Endothelial cell of umbilical vein (primary cell): ENCODE measurements around the gene URM1. TPM values are rescaled to one million over a fixed set of nuclear protein-coding genes. Genes with fewer than 3 reads are reported as not detected.
"Not testable (repeated sequence)": the region's sequence is repeated elsewhere in the genome, so short reads cannot be mapped to it uniquely, and the experiment has no call there.

Source experiments
- BruUV-seq: library from RNA; stranded (reverse); fragments of 400-500 nt; replicated peaks from 2 replicates; lab custom pipeline; 2021; lab: Mats Ljungman, UMichigan
- CTCF ChIA-PET: fragments of 300-600, 350-600 bp; sonication (Branson Sonifier 250); formaldehyde crosslinking; loops from one replicate; lab custom pipeline; 2021; ENCODE audit warnings: antibody characterized with exemption, inconsistent platforms; lab: Charles Lee
- POLR2A ChIA-PET: fragments of 300-600, 350-600 bp; sonication (Branson Sonifier 250); formaldehyde crosslinking; loops from one replicate; lab custom pipeline; 2021; ENCODE audit warnings: antibody characterized with exemption, inconsistent platforms; lab: Charles Lee
- DNase-seq: peaks from one replicate; pipeline ENCODE4 v3.0.0-alpha.2; 2011; ENCODE audit warnings: low read depth, low spot score
- FAIRE-seq: peaks from 2 replicates; lab custom pipeline; 2011; peaks lifted over from hg19 to GRCh38; lab: Jason Lieb, UNC
- H2AFZ ChIP-seq: 2 replicates; pipeline ENCODE4 v1.6.0; 2012; ENCODE audit warnings: low read depth, low read length, control low read depth, inconsistent platforms
- H3K27ac ChIP-seq: 2 replicates; pipeline ENCODE4 v1.5.1; 2011; ENCODE audit warnings: low read depth, mild to moderate bottlenecking, control low read depth, low read length, moderate library complexity; ENCODE audit not compliant: insufficient read depth
- H3K27me3 ChIP-seq, 2 experiments: 2 replicates each; pipeline versions ENCODE4 v1.6.0 to v1.6.1; 2011; ENCODE audit warnings: low read length in 2 of 2, mixed read lengths in 1 of 2; ENCODE audit not compliant: control insufficient read depth in 2 of 2, insufficient read depth in 2 of 2
- H3K36me3 ChIP-seq, 2 experiments: 2 replicates in 1 of 2; 3 replicates in 1 of 2; pipeline ENCODE4 v1.5.1; 2011; ENCODE audit warnings: low read length in 2 of 2, mild to moderate bottlenecking in 1 of 2, moderate library complexity in 1 of 2; ENCODE audit not compliant: control insufficient read depth in 2 of 2, insufficient read depth in 2 of 2; ENCODE audit errors: extremely low read depth in 1 of 2
- H3K4me1 ChIP-seq: 3 replicates; pipeline ENCODE4 v1.5.1; 2011; ENCODE audit warnings: mild to moderate bottlenecking, low read length; ENCODE audit not compliant: control insufficient read depth, insufficient read depth; ENCODE audit errors: extremely low read depth
- H3K4me2 ChIP-seq: 2 replicates; pipeline ENCODE4 v1.6.1; 2011; ENCODE audit warnings: low read length, control low read depth, mixed read lengths; ENCODE audit not compliant: insufficient read depth
- H3K4me3 ChIP-seq, 3 experiments: fragments of 200-600 bp in 1 of 3; sonication (generic), shearing (Covaris generic) in 1 of 3; replicated peaks in 1 of 3; 2 replicates each; pipeline ENCODE4 v1.5.1; 2011 to 2016; ENCODE audit warnings: control low read depth in 3 of 3, low read length in 3 of 3, mild to moderate bottlenecking in 2 of 3, inconsistent platforms in 1 of 3, low read depth in 1 of 3, moderate library complexity in 1 of 3; ENCODE audit not compliant: insufficient read depth in 1 of 3
- H3K79me2 ChIP-seq: 2 replicates; pipeline ENCODE4 v1.6.0; 2012; ENCODE audit warnings: low read length, inconsistent platforms; ENCODE audit not compliant: control insufficient read depth, insufficient read depth
- H3K9ac ChIP-seq: replicated peaks from 2 replicates; pipeline ENCODE3; 2011; ENCODE audit warnings: low read length, control low read depth; ENCODE audit not compliant: insufficient read depth; ENCODE audit errors: extremely low read depth
- H3K9me1 ChIP-seq: replicated peaks from 3 replicates; pipeline ENCODE4 v1.6.0; 2011; ENCODE audit warnings: mild to moderate bottlenecking, low read length; ENCODE audit not compliant: control insufficient read depth, insufficient read depth; ENCODE audit errors: extremely low read depth
- H3K9me3 ChIP-seq: replicated peaks from 2 replicates; pipeline ENCODE4 v1.5.1; 2012; ENCODE audit warnings: low read length, inconsistent platforms; ENCODE audit not compliant: control insufficient read depth, insufficient read depth
- H4K20me1 ChIP-seq: replicated peaks from 2 replicates; pipeline ENCODE3; 2011; ENCODE audit warnings: mild to moderate bottlenecking, low read length; ENCODE audit not compliant: control insufficient read depth, insufficient read depth; ENCODE audit errors: extremely low read depth
- EZH2 ChIP-seq: IDR thresholded peaks from 2 replicates; pipeline ENCODE4 v1.6.1; 2012; ENCODE audit warnings: borderline replicate concordance, low read depth, mild to moderate bottlenecking, moderate library complexity, low read length, inconsistent platforms; ENCODE audit not compliant: severe bottlenecking
- MYC ChIP-seq: IDR thresholded peaks from one replicate; pipeline ENCODE4 v1.6.1; 2011; ENCODE audit warnings: mild to moderate bottlenecking, low read depth, low read length
- POLR2A ChIP-seq: IDR thresholded peaks from 2 replicates; pipeline ENCODE4 v1.6.1; 2012; ENCODE audit warnings: low read depth, mild to moderate bottlenecking, control low read depth, low read length
- POLR2AphosphoS5 ChIP-seq: IDR thresholded peaks from 2 replicates; pipeline ENCODE4 v1.6.1; 2012; ENCODE audit warnings: low read depth, mild to moderate bottlenecking, control low read depth, low read length, moderate library complexity; ENCODE audit not compliant: insufficient read depth
- dilution Hi-C: fragments of 300-500 bp; cut with MboI; formaldehyde crosslinking; loops from one replicate; pipeline ENCODE4 v1.15.0; 2019; ENCODE audit warnings: low sequenced_read_pairs; ENCODE audit not compliant: extremely low pct_ligation_motif_present
- intact Hi-C: fragments of 100-400 bp; cut with micrococcal nuclease; formaldehyde crosslinking; loops from one replicate; pipeline ENCODE4 v1.10.0; 2022
- polyA plus RNA-seq, 4 experiments: library from polyadenylated mRNA; depleted of rRNA in 3 of 4; stranded (reverse) in 3 of 4; unstranded in 1 of 4; fragments of >200 nt; gene quantifications; 2 replicates each; pipeline versions ENCODE4 v1.2.1 to v1.2.3, GENCODE V29; 2011 to 2012; ENCODE audit warnings: missing spikeins in 1 of 4
- total RNA-seq: library from RNA; stranded (reverse); gene quantifications from 2 replicates; pipeline ENCODE4 v1.2.3, GENCODE V29; 2021
- TF ChIP-seq, protein P1 (sequence below): IDR thresholded peaks from 2 replicates; pipeline ENCODE4 v1.6.1; 2011; ENCODE audit not compliant: insufficient read depth, insufficient read length

Gene URM1
- total and polyA plus RNA-seq, 2 donors (not counting 3 experiments of a cell fraction or from before 2014, with no cell fraction given) = 86.5 to 100 TPM

DNA sequence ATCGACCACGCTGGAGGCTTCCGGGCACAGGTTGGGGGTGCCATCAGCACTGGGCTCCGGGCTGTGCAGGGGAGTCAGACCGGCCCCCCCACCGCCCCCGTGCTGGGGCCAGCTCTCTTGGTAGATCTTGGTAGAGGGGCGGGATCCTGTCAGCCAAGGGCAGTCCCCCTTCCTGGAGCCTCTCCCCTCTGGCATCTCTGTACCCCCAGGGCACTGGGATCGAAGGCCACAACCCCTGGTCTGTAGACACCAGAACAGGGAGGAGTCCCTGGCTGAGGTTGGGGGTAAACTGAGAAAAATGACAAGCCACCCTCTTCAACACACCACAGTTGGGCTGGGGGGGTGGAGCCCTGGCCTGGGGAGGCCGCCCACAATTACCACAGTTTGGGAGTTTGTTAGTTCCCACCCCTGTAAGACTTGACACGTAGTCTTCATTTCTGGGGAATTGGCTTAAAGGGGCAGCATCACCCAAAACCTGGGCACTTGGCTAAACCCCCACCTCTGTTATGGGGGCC lies 50.4 kb downstream of the URM1 start:
- no peaks in the 10 kb centered on the region for H3K9me1 ChIP-seq
- peaks cover 0 to 3% of the 10 kb centered on the region in 2 experiments for H3K27me3 ChIP-seq
- BruUV-seq = no TSS peak
- no peak overlapping the region for H3K27ac ChIP-seq
- H3K4me1 ChIP-seq = peaks cover 13% of the 10 kb centered on the region
- H3K9ac ChIP-seq = peak overlapping the region; percentile 58
- ChIA-PET CTCF (interaction anchor here (0.9 to 4.2 kb wide), 7 partner anchors 17 to 125 kb away, joined by 3 to 45 read pairs (median 12); partner anchors contain the start of gene GLE1), POLR2A (interaction anchor here (1.1 to 1.2 kb wide), 2 partner anchors 11 to 21 kb away, joined by 3 read pairs; no protein-coding TSS in a partner anchor)
- no peaks in the 10 kb centered on the region for H3K9me3 ChIP-seq
- H3K4me2 ChIP-seq = peak overlapping the region; percentile 87
- H4K20me1 ChIP-seq = no peaks in the 10 kb centered on the region
- DNase-seq (no peak), FAIRE-seq (no peak)
- peak overlapping the region; percentile 53 to 65 (median 59) for H3K4me3 ChIP-seq
- intact Hi-C loops = loop anchor here (1.0 to 2.0 kb wide), 2 partner anchors 8 to 59 kb away; no protein-coding TSS in a partner anchor
- dilution Hi-C loops = no loop called here
- no peaks in the 10 kb centered on the region for H3K36me3 ChIP-seq
- TF ChIP-seq MYC (no peak), POLR2A (no peak), POLR2AphosphoS5 (no peak), EZH2 (no peak)
- TF ChIP-seq, protein P1, sequence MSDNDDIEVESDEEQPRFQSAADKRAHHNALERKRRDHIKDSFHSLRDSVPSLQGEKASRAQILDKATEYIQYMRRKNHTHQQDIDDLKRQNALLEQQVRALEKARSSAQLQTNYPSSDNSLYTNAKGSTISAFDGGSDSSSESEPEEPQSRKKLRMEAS = no peak
- peak overlapping the region; percentile 93 for H2AFZ ChIP-seq
- H3K79me2 ChIP-seq = no peaks in the 10 kb centered on the region

DNA sequence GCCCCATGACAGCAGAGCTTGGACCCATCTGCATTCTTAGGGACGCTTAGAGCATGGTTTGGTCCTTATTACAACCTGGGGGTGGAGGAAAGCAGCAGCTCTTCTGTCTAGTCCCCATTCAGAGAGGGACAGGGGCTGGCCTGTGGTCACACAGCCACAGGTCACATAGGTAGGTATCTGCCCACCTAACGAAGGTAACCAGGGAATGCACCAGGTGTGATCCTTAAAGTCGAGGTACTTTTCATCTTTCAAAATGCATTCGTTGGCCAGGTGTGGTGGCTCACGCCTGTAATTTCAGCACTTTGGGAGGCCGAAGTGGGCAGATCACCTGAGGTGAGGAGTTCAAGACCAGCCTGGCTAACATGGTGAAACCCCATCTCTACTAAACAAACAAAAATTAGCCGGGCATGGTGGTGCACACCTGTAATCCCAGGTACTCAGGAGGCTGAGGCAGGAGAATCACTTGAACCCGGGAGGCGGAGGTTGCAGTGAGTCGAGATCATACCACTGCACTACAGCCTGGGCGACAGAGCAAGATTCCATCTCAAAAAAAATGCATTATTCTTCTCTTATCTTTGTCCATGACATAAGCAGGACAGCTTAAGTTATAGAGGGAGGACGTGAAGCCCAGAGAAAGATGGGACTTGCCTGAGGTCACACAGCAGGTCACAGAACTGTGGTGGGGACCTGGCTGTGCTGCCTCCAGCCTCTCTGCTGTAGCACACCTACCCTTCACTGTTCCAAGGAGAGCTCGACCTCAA lies 51.0 kb downstream of the URM1 start:
- H3K9me3 ChIP-seq, H3K27me3 ChIP-seq, H3K79me2 ChIP-seq, H3K9ac ChIP-seq, H2AFZ ChIP-seq, H3K9me1 ChIP-seq, H4K20me1 ChIP-seq, dilution Hi-C loops, H3K36me3 ChIP-seq, H3K4me2 ChIP-seq, BruUV-seq, H3K27ac ChIP-seq, POLR2A ChIA-PET, intact Hi-C loops, H3K4me3 ChIP-seq, DNase-seq, FAIRE-seq: not testable (repeated sequence)
- H3K4me1 ChIP-seq = peaks cover 13% of the 10 kb centered on the region
- CTCF ChIA-PET = interaction anchor here (1.0 to 4.2 kb wide), 4 partner anchors 16 to 126 kb away, joined by 3 to 45 read pairs (median 13); no protein-coding TSS in a partner anchor
